Kidney glomerular epithelial cell (primary cell): Measurements from ENCODE around the gene SH2D2A.
"Not testable (repeated sequence)": the region's sequence is repeated elsewhere in the genome, so short reads cannot be mapped to it uniquely, and the experiment has no call there.

Source experiments
- DNase-seq: peaks from one replicate; lab custom pipeline; 2025; lab: John Stamatoyannopoulos, UW

SH2D2A gene

DNA sequence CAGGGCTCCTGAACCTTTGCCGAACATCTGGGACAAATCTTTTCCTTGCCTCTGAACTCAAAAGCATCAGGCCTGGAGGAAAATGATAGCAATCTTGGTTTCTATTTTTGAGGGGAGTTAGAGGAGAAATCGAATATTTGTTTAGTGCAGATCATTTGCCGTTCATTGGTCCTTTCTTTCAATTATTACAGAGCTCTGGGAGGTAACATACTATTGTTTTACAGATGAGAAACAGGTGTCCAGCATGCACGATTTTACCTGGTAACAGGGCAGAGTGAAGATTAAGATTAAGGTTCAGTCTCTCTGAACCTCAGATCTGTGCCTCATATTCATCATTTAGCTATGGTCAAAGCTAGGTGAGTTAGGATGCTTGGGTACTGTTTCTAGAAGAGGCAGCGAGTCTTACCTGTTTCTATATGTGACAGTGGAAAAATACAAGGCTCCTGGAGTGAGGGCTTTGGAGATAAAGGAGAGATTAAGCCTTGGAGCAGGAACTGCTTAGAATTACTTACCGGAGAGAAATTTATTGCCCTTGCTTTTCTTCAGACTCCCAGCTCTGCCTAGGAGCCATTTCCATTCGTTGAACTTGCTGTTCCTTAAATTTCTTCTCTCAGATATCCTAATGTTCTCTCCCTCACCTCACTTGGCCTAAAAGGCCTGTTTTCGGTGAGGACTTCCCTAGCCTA lies 47.9 kb downstream of the SH2D2A start:
- DNase-seq = no peak

DNA sequence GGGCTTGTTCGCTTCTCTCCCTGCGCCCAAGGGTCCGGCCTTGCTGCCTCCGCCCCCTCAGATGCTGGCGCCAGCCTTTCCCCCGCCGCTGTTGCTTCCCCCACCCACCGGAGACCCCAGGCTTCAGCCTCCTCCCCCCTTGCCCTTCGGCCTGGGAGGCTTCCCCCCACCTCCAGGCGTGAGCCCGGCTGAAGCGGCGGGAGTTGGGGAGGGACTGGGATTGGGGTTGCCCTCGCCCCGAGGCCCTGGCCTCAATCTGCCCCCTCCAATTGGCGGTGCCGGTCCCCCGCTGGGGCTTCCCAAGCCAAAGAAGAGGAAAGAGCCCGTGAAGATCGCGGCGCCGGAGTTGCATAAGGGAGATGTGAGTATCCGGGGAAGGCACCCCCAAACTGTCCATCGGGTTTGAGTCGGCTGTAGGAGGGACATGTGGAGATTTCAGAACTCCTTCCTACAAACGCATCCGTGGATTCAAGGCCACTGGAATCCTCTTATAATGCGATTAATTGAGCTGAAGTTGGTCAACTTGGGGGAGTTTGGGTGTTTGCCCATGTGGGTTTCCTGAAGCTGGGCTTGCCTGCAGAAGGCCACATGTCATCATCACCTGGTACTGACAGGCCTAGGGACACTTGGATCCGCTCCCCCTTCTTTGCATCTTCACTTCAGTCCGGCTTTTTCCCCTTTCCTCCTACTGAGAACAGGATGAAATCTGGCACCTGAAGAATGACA lies 48.6 kb downstream of the SH2D2A start:
- DNase-seq = no peak

DNA sequence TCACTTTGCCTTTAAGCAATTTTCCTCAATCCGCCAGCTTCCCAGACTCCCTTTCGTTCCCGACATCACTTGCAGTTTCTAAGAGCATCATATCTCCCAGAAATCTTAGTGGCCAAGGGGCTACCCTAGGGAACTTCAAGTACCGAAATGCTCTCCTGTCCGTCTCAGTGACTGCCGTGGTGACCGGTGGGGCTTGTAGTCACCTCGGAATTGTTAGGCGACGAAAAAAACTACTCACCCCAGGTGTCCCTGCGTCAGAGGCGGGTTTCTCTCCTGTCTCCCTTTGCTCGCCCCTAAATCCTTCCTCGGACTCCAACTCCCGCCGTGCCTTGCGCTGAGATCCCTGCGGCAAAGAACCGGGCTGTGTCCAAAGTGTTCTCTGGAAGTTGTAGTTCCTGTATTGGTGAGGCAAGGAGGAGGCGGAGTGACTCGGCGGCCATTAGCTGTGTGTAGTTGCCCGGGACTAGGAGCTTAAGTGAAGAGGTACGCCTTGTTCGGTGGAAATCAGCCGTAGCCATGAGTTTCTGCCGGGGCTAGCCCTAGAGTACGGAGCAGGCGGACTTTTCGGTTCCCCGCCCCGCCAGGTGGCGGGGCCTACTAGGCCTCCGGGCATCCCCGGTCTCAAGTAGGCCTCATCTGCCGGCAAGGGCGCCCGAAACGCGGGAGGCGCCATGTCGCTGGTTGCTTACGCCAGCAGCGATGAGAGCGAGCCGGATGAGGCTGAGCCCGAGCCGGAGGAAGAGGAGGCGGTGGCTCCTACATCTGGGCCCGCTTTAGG lies 49.4 kb downstream of the SH2D2A start, which contains the start of gene PRCC:
PRCC (plus strand) TSS at position 435 of the 778 bp plus-strand sequence; CDS start at position 672, 237 bp downstream.
- DNase-seq = peak; percentile 100

DNA sequence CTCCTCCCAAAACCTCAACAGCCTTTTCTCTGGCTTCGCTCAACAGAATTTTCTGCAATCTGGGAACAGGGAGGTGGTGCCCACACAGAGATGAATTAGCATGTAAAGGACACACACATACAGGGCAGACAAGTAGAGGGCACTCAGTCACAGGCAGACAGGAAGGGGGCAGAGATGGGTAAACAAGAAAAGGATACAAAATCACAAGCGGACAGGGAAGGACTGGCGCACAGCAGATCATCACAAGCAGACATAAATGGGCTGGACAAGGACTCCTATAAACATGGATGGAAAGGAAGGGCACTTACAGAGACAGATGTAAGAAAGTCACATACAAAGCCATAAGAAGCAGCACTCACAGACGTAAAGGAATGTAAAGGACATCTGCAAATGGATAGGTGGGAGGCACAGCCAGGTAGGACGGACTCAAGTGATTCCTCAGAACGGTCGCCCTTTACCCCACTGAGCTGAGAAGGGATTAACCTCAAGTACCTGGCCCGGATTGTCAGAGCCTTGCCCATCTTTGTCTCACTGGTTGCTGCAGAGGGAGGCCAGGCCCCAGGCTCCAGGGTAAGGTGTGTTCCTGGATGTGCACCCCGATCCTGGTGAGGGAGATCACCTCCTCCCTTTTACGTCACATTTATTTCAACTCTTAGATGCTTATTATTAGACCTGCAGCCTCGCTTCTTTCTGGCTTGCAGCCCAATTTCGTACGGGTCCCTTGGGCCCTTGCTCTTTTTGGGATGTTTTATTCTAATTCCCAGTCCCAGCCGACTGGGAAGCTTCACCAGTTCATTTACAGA lies 50.1 kb downstream of the SH2D2A start:
- DNase-seq = no peak

DNA sequence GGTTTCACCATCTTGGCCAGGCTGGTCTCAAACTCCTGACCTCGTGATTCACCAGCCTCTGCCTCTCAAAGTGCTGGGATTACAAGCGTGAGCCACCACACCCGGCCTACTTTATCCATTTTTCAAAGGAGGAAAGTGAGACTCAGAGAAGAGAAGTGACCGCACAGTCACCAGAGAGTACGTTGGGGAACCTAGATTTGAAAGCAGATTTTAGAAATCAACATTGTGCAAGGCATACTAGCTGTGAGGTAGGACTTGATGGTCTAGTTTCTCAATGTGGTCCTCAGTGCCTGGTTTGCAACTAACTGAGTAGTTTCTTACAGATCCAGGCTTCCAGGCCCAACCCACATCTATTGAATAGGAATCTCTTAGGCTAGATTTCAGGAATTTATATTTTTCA lies 51.0 kb downstream of the SH2D2A start:
- no peak for DNase-seq

DNA sequence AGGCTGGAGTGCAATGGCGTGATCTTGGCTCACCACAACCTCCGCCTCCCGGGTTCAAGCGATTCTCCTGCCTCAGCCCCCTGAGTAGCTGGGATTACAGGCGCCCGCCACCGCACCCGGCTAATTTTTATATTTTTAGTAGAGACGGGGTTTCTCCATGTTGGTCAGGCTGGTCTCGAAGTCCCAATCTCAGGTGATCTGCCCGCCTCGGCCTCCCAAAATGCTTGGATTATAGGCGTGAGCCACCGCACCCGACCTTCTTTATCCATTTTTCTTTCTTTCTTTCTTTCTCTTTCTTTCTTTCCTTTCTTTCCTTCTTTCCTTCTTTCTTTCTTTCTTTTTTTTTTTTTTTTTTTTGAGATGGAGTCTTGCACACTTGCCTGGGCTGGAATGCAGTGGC lies 51.5 kb downstream of the SH2D2A start:
- not testable (repeated sequence) for DNase-seq

DNA sequence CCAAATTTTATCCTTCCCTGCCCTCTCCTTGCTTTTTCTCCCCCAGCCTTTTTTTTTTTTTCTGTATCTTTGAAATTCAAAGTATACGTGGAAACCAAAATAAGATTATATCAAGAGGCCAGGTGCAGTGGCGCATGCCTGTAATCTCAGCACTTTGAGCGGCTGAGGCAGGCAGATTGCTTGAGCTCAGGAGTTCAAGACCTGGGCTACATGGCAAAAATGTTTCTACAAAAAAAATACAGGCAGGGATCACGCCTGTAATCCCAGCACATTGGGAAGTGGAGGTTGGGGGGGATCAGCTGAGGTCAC lies 55.9 kb downstream of the SH2D2A start:
- no peak for DNase-seq

DNA sequence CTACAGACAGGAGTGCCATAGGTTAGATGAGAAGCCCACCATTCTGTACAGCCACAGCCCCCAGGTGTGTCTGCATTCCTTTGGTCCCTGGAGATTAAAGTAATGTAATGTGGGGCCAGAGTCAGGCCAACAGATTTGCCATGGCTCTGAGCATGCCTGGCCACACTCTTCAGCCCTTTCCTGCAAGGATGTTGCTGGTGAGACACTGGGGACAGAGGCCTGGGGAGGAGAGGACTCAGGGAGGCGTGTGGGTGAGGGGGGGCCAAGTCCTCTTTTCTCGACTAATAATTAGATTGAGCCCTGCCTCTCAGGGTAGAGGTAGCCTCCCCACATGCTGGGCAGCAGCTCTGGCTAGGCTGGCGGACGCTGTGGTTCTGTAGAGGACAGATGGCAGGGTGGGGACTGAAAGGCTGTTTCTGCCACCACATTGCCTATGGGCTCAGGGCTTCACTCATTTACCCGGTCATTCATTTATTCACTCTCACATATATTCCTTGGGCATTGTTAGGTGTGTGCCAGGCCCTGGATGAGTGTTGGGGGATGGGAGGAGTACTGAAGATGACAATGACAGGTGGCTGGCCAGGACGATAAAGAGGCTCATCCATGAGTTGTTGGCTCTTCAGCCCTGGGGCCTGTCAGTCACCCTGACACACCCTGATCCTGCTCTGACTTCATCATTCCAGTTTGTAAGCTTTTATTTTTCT lies 56.4 kb downstream of the SH2D2A start:
- DNase-seq = no peak

DNA sequence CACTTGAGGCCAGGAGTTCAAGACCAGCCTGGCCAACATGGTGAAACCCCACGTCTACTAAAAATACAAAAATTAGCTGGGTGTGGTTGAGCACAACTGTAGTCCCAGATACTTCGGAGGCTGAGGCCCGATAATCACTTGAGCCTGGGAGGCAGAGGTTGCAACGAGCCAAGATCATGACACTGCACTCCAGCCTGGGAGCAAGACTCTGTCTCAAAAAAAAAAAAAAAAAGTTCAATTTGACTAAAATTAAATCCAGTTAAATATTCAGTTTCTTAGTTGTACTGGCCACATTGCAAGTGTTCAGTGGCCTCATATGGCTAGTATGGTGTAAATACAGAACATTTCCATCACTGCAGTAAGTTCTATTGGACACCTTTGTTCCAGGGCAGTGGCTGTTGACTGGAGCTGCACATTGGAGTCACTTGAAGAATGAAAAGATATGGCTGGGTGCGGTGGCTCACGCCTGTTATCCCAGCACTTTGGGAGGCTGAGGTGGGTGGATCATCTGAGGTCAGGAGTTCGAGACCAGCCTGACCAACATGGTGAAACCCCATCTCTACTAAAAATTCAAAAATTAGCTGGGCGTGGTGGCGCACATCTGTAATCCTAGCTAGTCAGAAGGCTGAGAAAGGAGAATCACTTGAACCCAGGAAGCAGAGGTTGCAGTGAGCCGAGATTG lies 58.9 kb downstream of the SH2D2A start:
- not testable (repeated sequence) for DNase-seq

DNA sequence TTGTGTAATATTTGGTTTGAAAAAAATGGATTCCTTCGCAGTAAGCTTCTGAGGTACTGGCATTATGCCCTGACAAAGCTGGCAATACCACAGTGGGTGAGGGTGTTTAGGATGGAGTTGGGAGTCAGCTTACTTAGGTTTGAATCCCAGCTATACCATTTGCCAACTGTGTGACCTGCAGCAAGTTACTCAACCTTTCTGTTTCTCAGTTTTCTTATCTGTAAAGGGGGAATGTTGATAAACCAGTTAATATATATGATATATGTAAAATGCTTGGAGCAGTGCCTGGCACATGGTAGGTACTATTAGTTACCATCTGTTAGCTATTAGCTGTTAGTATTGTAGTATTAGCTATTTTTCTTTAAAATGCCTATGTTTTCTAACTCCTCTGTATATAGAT lies 60.3 kb downstream of the SH2D2A start:
- no peak for DNase-seq
